HG03196 (cell line): ENCODE measurements around the gene MOB3C.
A peak's percentile ranks its signal among the peaks of the same experiment; 100 is the strongest.
"Not testable (repeated sequence)": the region's sequence is repeated elsewhere in the genome, so short reads cannot be mapped to it uniquely, and the experiment has no call there.

Experiments
- ATAC-seq: cut with Tn5 transposase; IDR thresholded peaks from one replicate; pipeline ENCODE4 v1.9.1; 2021; ENCODE audit not compliant: unreplicated experiment

Gene MOB3C

GRCh38 chr1:46616277-46617107 is at the start of gene MOB3C:
MOB3C (minus strand) TSS chr1:46616811; CDS start chr1:46613321, 3,490 bp downstream.
- ATAC-seq = peak; percentile 48

- no peak for ATAC-seq
Measured at GRCh38 chr1:46665983-46666382, 49.4 kb upstream of the MOB3C start.

- ATAC-seq = not testable (repeated sequence)
Measured at GRCh38 chr1:46662919-46663318, 46.3 kb upstream of the MOB3C start.

- not testable (repeated sequence) for ATAC-seq
Measured at GRCh38 chr1:46660116-46660515, 43.5 kb upstream of the MOB3C start.

GRCh38 chr1:46659307-46659870 is 42.8 kb upstream of the MOB3C start:
- ATAC-seq = no peak

GRCh38 chr1:46657775-46658174 is 41.2 kb upstream of the MOB3C start:
- no peak for ATAC-seq

GRCh38 chr1:46656643-46657042 is 40.0 kb upstream of the MOB3C start:
- ATAC-seq = no peak

GRCh38 chr1:46655848-46656247 is 39.2 kb upstream of the MOB3C start:
- ATAC-seq = no peak

GRCh38 chr1:46654698-46655097 is 38.1 kb upstream of the MOB3C start:
- not testable (repeated sequence) for ATAC-seq

GRCh38 chr1:46654012-46654411 is 37.4 kb upstream of the MOB3C start:
- ATAC-seq = no peak

- no peak for ATAC-seq
Measured at GRCh38 chr1:46653405-46653958, 36.9 kb upstream of the MOB3C start.

- ATAC-seq = no peak
Measured at GRCh38 chr1:46652321-46653100, 35.9 kb upstream of the MOB3C start.

- not testable (repeated sequence) for ATAC-seq
Measured at GRCh38 chr1:46651152-46651551, 34.5 kb upstream of the MOB3C start.

GRCh38 chr1:46650491-46650890 is 33.9 kb upstream of the MOB3C start:
- ATAC-seq = no peak

GRCh38 chr1:46649764-46650163 is 33.2 kb upstream of the MOB3C start:
- ATAC-seq = no peak

GRCh38 chr1:46647611-46648010 is 31.0 kb upstream of the MOB3C start:
- ATAC-seq = no peak

GRCh38 chr1:46646844-46647243 is 30.2 kb upstream of the MOB3C start:
- no peak for ATAC-seq

GRCh38 chr1:46646331-46646730 is 29.7 kb upstream of the MOB3C start:
- no peak for ATAC-seq

- ATAC-seq = no peak
Measured at GRCh38 chr1:46645815-46646214, 29.2 kb upstream of the MOB3C start.

GRCh38 chr1:46643368-46643775 is 26.8 kb upstream of the MOB3C start:
- ATAC-seq = no peak

- no peak for ATAC-seq
Measured at GRCh38 chr1:46642115-46642680, 25.6 kb upstream of the MOB3C start.
